Transverse colon (tissue), 3 donors: Measurements from ENCODE around the gene RPRD1B.

Source experiments
- POLR2A ChIP-seq: fragments of 450-650 bp; IDR thresholded peaks from one replicate; pipeline ENCODE4 v1.6.1; 2016; ENCODE audit warnings: antibody characterized with exemption, mild to moderate bottlenecking, moderate library complexity
- TF ChIP-seq, protein P1 (sequence below), 5 experiments: fragments of 200-600 bp in 3 of 5; fragments of 450-650 bp in 2 of 5; sonication (generic) in 3 of 5; IDR thresholded peaks; 1 replicate in 2 of 5; 2 replicates in 3 of 5; pipeline ENCODE4 v1.5.1; 2016 to 2017; ENCODE audit warnings: antibody characterized with exemption in 5 of 5, inconsistent platforms in 3 of 5, mild to moderate bottlenecking in 2 of 5, moderate library complexity in 1 of 5

- TF ChIP-seq, protein P1, sequence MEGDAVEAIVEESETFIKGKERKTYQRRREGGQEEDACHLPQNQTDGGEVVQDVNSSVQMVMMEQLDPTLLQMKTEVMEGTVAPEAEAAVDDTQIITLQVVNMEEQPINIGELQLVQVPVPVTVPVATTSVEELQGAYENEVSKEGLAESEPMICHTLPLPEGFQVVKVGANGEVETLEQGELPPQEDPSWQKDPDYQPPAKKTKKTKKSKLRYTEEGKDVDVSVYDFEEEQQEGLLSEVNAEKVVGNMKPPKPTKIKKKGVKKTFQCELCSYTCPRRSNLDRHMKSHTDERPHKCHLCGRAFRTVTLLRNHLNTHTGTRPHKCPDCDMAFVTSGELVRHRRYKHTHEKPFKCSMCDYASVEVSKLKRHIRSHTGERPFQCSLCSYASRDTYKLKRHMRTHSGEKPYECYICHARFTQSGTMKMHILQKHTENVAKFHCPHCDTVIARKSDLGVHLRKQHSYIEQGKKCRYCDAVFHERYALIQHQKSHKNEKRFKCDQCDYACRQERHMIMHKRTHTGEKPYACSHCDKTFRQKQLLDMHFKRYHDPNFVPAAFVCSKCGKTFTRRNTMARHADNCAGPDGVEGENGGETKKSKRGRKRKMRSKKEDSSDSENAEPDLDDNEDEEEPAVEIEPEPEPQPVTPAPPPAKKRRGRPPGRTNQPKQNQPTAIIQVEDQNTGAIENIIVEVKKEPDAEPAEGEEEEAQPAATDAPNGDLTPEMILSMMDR (IDR thresholded peaks at IDR 0.05), result no peak
- TF ChIP-seq POLR2A, result no peak
Measured at GRCh38 chr20:38034108-38034649, 633 bp downstream of the RPRD1B start.
